ENCODE measurements around the gene HEXIM1. TPM values are rescaled to one million over a fixed set of nuclear protein-coding genes. Genes with fewer than 3 reads are reported as not detected.
"Not testable (repeated sequence)": the region's sequence is repeated elsewhere in the genome, so short reads cannot be mapped to it uniquely, and the experiment has no call there.

Gene HEXIM1
- polyA plus RNA-seq, 1 donor = 36.1 TPM

- Histone ChIP-seq H3K9me3 (ENCODE audit: control insufficient read depth, low read depth, low read length) (no peaks in the 10 kb centered on the region), H3K4me1 (ENCODE audit: control insufficient read depth, insufficient read depth, low read length) (peaks cover 31% of the 10 kb centered on the region), H3K36me3 (ENCODE audit: control insufficient read depth, insufficient read depth, low read length) (peaks cover 10% of the 10 kb centered on the region), H3K27me3 (ENCODE audit: control insufficient read depth, insufficient read depth, low read length) (no peaks in the 10 kb centered on the region), H3K27ac (ENCODE audit: low read length) (no peak overlapping the region), H3K4me3 (ENCODE audit: low read length) (no peak overlapping the region)
- 100% methylated on average over 1 of the region's 45 CpGs for WGBS (ENCODE audit: insufficient coverage, low lambda C conversion rate)
- no peak for DNase-seq
Observed at GRCh38 chr17:45121055-45121454, 27.2 kb upstream of the HEXIM1 start.

GRCh38 chr17:45123076-45123770 lies 25.1 kb upstream of the HEXIM1 start:
- H3K4me1 ChIP-seq (ENCODE audit: control insufficient read depth, insufficient read depth, low read length) = peaks cover 48% of the 10 kb centered on the region
- peaks cover 7% of the 10 kb centered on the region for H3K36me3 ChIP-seq (ENCODE audit: control insufficient read depth, insufficient read depth, low read length)
- no peaks in the 10 kb centered on the region for H3K9me3 ChIP-seq (ENCODE audit: control insufficient read depth, low read depth, low read length)
- no peak overlapping the region for H3K4me3 ChIP-seq (ENCODE audit: low read length)
- DNase-seq = no peak
- no CpG with 5 or more reads among the region's 6 CpGs for WGBS (ENCODE audit: insufficient coverage, low lambda C conversion rate)
- H3K27ac ChIP-seq (ENCODE audit: low read length) = peak overlapping the region; percentile 45
- no peaks in the 10 kb centered on the region for H3K27me3 ChIP-seq (ENCODE audit: control insufficient read depth, insufficient read depth, low read length)

DNA sequence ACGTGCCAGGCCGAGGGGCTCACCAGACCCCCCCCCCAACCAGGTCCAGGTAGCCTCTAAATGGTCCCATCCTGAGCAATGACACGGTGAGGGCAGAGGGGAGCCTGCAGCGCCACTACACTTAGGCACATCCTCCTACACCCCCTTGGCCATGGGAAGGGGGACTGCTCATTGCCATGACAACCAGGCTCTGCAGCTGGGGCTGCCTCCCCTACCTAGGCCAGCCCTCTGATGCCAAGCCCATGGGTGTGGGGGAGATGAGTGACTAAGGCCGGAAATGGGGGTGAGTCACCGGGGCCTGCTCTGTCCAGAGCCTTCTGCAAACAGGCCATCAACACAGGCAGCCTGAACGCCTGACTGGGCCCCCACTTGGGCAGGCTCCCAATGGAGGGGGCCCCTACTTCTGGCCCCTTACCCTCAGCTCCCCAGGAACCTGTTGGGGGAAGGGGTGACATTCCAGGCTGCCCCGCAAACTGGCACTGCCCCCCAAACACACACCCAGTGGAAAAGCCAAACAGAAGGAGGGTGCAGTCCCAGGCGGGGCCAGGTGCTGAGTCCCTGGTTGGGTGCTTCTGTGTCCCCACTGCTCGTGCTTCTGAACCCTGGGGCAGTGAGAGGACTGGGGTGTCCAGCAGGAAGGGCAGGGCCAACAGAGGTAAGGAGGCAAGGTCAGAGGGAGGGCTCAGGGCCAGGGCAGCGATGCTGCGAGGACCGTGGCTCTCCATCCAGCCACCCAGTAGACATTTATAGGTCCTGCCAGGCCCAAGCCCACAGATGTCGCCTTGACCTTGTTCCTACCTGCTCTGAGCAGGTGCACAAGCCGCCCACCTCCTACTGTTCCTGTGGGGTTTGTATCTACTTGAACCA lies 24.1 kb upstream of the HEXIM1 start:
- DNase-seq = peak; percentile 80 to 89
- no CpG with 5 or more reads among the region's 15 CpGs for WGBS (ENCODE audit: insufficient coverage, low lambda C conversion rate)
- H3K36me3 ChIP-seq (ENCODE audit: control insufficient read depth, insufficient read depth, low read length) = no peaks in the 10 kb centered on the region
- H3K27ac ChIP-seq (ENCODE audit: low read length) = peak overlapping the region; percentile 60
- H3K9me3 ChIP-seq (ENCODE audit: control insufficient read depth, low read depth, low read length) = no peaks in the 10 kb centered on the region
- peaks cover 57% of the 10 kb centered on the region for H3K4me1 ChIP-seq (ENCODE audit: control insufficient read depth, insufficient read depth, low read length)
- no peak overlapping the region for H3K4me3 ChIP-seq (ENCODE audit: low read length)
- H3K27me3 ChIP-seq (ENCODE audit: control insufficient read depth, insufficient read depth, low read length) = no peaks in the 10 kb centered on the region

GRCh38 chr17:45124797-45125122 lies 23.5 kb upstream of the HEXIM1 start:
- Histone ChIP-seq H3K27ac (ENCODE audit: low read length) (peak overlapping the region; percentile 60), H3K4me1 (ENCODE audit: control insufficient read depth, insufficient read depth, low read length) (peaks cover 63% of the 10 kb centered on the region)
- DNase-seq; H3K27me3 ChIP-seq (ENCODE audit: control insufficient read depth, insufficient read depth, low read length); H3K4me3 ChIP-seq (ENCODE audit: low read length); H3K36me3 ChIP-seq (ENCODE audit: control insufficient read depth, insufficient read depth, low read length); H3K9me3 ChIP-seq (ENCODE audit: control insufficient read depth, low read depth, low read length): not testable (repeated sequence)
- no CpG with 5 or more reads among the region's 5 CpGs for WGBS (ENCODE audit: insufficient coverage, low lambda C conversion rate)

DNA sequence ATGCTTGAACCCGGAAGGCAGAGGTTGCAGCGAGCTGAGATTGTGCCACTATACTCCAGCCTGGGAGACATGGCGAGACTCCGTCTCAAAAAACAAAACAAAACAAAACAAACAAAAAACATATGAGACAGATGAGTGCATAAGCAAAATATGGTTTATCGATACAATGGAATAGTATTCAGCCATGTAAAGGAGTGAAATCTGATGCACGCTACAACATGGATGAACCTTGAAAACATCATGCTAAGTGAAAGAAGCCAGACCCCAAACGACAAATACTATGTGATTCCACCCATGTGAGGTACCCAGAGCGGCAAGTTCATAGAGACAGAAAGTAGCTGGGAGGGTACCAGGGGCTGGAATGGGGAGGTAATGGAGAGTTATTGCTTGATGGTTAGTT lies 22.8 kb upstream of the HEXIM1 start:
- H3K27me3 ChIP-seq (ENCODE audit: control insufficient read depth, insufficient read depth, low read length) = no peaks in the 10 kb centered on the region
- H3K9me3 ChIP-seq (ENCODE audit: control insufficient read depth, low read depth, low read length) = no peaks in the 10 kb centered on the region
- no peaks in the 10 kb centered on the region for H3K36me3 ChIP-seq (ENCODE audit: control insufficient read depth, insufficient read depth, low read length)
- no peak overlapping the region for H3K27ac ChIP-seq (ENCODE audit: low read length)
- DNase-seq = no peak
- no peak overlapping the region for H3K4me3 ChIP-seq (ENCODE audit: low read length)
- whole genome bisulfite sequencing (ENCODE audit: insufficient coverage, low lambda C conversion rate) = 100% methylated on average over 4 of the region's 8 CpGs
- H3K4me1 ChIP-seq (ENCODE audit: control insufficient read depth, insufficient read depth, low read length) = peaks cover 71% of the 10 kb centered on the region

- WGBS (ENCODE audit: insufficient coverage, low lambda C conversion rate) = no CpG with 5 or more reads among the region's 8 CpGs
- Histone ChIP-seq H3K27me3 (ENCODE audit: control insufficient read depth, insufficient read depth, low read length) (no peaks in the 10 kb centered on the region), H3K27ac (ENCODE audit: low read length) (peak overlapping the region; percentile 92), H3K36me3 (ENCODE audit: control insufficient read depth, insufficient read depth, low read length) (no peaks in the 10 kb centered on the region), H3K4me3 (ENCODE audit: low read length) (no peak overlapping the region), H3K4me1 (ENCODE audit: control insufficient read depth, insufficient read depth, low read length) (peaks cover 84% of the 10 kb centered on the region), H3K9me3 (ENCODE audit: control insufficient read depth, low read depth, low read length) (no peaks in the 10 kb centered on the region)
- peak; percentile 48 to 77 for DNase-seq
Observed at GRCh38 chr17:45127207-45127547, 21.1 kb upstream of the HEXIM1 start.

- DNase-seq = peak; percentile 93 to 96
- Histone ChIP-seq H3K27me3 (ENCODE audit: control insufficient read depth, insufficient read depth, low read length) (no peaks in the 10 kb centered on the region), H3K4me1 (ENCODE audit: control insufficient read depth, insufficient read depth, low read length) (peaks cover 78% of the 10 kb centered on the region), H3K4me3 (ENCODE audit: low read length) (no peak overlapping the region), H3K9me3 (ENCODE audit: control insufficient read depth, low read depth, low read length) (peaks cover 2% of the 10 kb centered on the region), H3K27ac (ENCODE audit: low read length) (peak overlapping the region; percentile 92), H3K36me3 (ENCODE audit: control insufficient read depth, insufficient read depth, low read length) (no peaks in the 10 kb centered on the region)
- no CpG with 5 or more reads among the region's 20 CpGs for WGBS (ENCODE audit: insufficient coverage, low lambda C conversion rate)
Observed at GRCh38 chr17:45127548-45128300, 20.6 kb upstream of the HEXIM1 start.

GRCh38 chr17:45128331-45128730 lies 19.9 kb upstream of the HEXIM1 start:
- Histone ChIP-seq H3K4me3 (ENCODE audit: low read length) (no peak overlapping the region), H3K4me1 (ENCODE audit: control insufficient read depth, insufficient read depth, low read length) (peaks cover 72% of the 10 kb centered on the region), H3K27me3 (ENCODE audit: control insufficient read depth, insufficient read depth, low read length) (no peaks in the 10 kb centered on the region), H3K27ac (ENCODE audit: low read length) (peak overlapping the region; percentile 92), H3K9me3 (ENCODE audit: control insufficient read depth, low read depth, low read length) (peaks cover 8% of the 10 kb centered on the region), H3K36me3 (ENCODE audit: control insufficient read depth, insufficient read depth, low read length) (no peaks in the 10 kb centered on the region)
- WGBS (ENCODE audit: insufficient coverage, low lambda C conversion rate) = no CpG with 5 or more reads among the region's 5 CpGs
- DNase-seq = no peak

GRCh38 chr17:45128989-45129388 lies 19.3 kb upstream of the HEXIM1 start:
- Histone ChIP-seq H3K4me3 (ENCODE audit: low read length) (no peak overlapping the region), H3K27me3 (ENCODE audit: control insufficient read depth, insufficient read depth, low read length) (no peaks in the 10 kb centered on the region), H3K27ac (ENCODE audit: low read length) (peak overlapping the region; percentile 92), H3K36me3 (ENCODE audit: control insufficient read depth, insufficient read depth, low read length) (no peaks in the 10 kb centered on the region), H3K9me3 (ENCODE audit: control insufficient read depth, low read depth, low read length) (peaks cover 8% of the 10 kb centered on the region), H3K4me1 (ENCODE audit: control insufficient read depth, insufficient read depth, low read length) (peaks cover 66% of the 10 kb centered on the region)
- WGBS (ENCODE audit: insufficient coverage, low lambda C conversion rate) = no CpG with 5 or more reads among the region's 2 CpGs
- no peak for DNase-seq

GRCh38 chr17:45129426-45129939 lies 18.8 kb upstream of the HEXIM1 start:
- no peaks in the 10 kb centered on the region for H3K36me3 ChIP-seq (ENCODE audit: control insufficient read depth, insufficient read depth, low read length)
- DNase-seq = peak; percentile 65 to 78
- WGBS (ENCODE audit: insufficient coverage, low lambda C conversion rate) = no CpG with 5 or more reads among the region's 10 CpGs
- H3K27me3 ChIP-seq (ENCODE audit: control insufficient read depth, insufficient read depth, low read length) = no peaks in the 10 kb centered on the region
- peak overlapping the region; percentile 92 for H3K27ac ChIP-seq (ENCODE audit: low read length)
- H3K4me3 ChIP-seq (ENCODE audit: low read length) = no peak overlapping the region
- H3K4me1 ChIP-seq (ENCODE audit: control insufficient read depth, insufficient read depth, low read length) = peaks cover 61% of the 10 kb centered on the region
- H3K9me3 ChIP-seq (ENCODE audit: control insufficient read depth, low read depth, low read length) = peaks cover 8% of the 10 kb centered on the region

All from large intestine (tissue), 3 donors.